ENCODE data around the gene ERFL.
A peak's percentile ranks its signal among the peaks of the same experiment; 100 is the strongest.

Gene ERFL

DNA sequence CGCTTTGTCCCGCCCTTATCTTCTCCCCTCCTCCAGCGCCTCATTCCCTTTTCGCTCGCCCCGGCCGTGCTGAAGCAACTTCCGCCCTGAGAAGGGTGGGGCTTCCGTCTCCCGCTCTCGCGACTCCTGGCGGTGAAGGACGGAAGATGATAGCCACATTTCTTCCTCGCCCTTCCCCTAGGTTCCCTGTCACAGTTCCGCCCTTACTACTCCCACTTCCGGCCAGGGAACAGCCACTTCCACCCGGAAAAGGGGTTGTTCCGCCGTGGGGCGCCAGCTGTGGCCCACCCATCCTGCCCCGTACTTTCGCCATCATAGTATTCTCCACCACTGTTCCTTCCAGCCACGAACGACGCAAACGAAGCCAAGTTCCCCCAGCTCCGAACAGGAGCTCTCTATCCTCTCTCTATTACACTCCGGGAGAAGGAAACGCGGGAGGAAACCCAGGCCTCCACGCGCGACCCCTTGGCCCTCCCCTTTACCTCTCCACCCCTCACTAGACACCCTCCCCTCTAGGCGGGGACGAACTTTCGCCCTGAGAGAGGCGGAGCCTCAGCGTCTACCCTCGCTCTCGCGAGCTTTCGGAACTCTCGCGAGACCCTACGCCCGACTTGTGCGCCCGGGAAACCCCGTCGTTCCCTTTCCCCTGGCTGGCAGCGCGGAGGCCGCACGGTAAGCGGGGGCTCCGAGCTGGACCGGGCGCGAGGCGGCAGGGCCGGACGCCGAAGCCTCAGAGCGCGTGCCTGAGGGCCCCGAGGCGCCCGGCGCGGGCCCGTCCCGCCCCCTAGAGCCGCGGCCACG lies 68.4 kb downstream of the ERFL start, which contains the start of gene RPS19 (continued):
- TF ChIP-seq, protein P1, sequence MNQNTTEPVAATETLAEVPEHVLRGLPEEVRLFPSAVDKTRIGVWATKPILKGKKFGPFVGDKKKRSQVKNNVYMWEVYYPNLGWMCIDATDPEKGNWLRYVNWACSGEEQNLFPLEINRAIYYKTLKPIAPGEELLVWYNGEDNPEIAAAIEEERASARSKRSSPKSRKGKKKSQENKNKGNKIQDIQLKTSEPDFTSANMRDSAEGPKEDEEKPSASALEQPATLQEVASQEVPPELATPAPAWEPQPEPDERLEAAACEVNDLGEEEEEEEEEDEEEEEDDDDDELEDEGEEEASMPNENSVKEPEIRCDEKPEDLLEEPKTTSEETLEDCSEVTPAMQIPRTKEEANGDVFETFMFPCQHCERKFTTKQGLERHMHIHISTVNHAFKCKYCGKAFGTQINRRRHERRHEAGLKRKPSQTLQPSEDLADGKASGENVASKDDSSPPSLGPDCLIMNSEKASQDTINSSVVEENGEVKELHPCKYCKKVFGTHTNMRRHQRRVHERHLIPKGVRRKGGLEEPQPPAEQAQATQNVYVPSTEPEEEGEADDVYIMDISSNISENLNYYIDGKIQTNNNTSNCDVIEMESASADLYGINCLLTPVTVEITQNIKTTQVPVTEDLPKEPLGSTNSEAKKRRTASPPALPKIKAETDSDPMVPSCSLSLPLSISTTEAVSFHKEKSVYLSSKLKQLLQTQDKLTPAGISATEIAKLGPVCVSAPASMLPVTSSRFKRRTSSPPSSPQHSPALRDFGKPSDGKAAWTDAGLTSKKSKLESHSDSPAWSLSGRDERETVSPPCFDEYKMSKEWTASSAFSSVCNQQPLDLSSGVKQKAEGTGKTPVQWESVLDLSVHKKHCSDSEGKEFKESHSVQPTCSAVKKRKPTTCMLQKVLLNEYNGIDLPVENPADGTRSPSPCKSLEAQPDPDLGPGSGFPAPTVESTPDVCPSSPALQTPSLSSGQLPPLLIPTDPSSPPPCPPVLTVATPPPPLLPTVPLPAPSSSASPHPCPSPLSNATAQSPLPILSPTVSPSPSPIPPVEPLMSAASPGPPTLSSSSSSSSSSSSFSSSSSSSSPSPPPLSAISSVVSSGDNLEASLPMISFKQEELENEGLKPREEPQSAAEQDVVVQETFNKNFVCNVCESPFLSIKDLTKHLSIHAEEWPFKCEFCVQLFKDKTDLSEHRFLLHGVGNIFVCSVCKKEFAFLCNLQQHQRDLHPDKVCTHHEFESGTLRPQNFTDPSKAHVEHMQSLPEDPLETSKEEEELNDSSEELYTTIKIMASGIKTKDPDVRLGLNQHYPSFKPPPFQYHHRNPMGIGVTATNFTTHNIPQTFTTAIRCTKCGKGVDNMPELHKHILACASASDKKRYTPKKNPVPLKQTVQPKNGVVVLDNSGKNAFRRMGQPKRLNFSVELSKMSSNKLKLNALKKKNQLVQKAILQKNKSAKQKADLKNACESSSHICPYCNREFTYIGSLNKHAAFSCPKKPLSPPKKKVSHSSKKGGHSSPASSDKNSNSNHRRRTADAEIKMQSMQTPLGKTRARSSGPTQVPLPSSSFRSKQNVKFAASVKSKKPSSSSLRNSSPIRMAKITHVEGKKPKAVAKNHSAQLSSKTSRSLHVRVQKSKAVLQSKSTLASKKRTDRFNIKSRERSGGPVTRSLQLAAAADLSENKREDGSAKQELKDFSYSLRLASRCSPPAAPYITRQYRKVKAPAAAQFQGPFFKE (tag by site-specific recombination; IDR thresholded peaks at IDR 0.05; ENCODE audit: borderline replicate concordance) = no peak
- TF ChIP-seq ZNF777 (tag by site-specific recombination; IDR thresholded peaks at IDR 0.05; ENCODE audit: borderline replicate concordance) (peak; percentile 80; the same call in 1 of the 2 replicates), OVOL3 (tag by site-specific recombination; IDR thresholded peaks at IDR 0.05) (0 out of 2 replicates have a peak, but pooled peaks have one; percentile 31), OSR2 (tag by site-specific recombination; IDR thresholded peaks at IDR 0.05) (no peak), ZNF791 (tag by site-specific recombination; IDR thresholded peaks at IDR 0.05) (no peak), GFI1B (tag by site-specific recombination; IDR thresholded peaks at IDR 0.05) (no peak), KLF10 (tag by site-specific recombination; IDR thresholded peaks at IDR 0.05) (peak; percentile 55), ZBTB48 (tag by site-specific recombination; IDR thresholded peaks at IDR 0.05) (peak; percentile 96), ZXDB (tag by site-specific recombination; IDR thresholded peaks at IDR 0.05) (peak; percentile 100), IKZF3 (tag by site-specific recombination; IDR thresholded peaks at IDR 0.05) (peak; percentile 99), SP3 (tag by site-specific recombination; IDR thresholded peaks at IDR 0.05) (peak; percentile 100), ZNF555 (tag by site-specific recombination; conservative IDR thresholded peaks at IDR 0.05) (no peak), ZNF768 (tag by site-specific recombination; IDR thresholded peaks at IDR 0.05) (no peak), ZEB2 (tag by site-specific recombination; IDR thresholded peaks at IDR 0.05) (peak; percentile 98), ZNF292 (tag by site-specific recombination; IDR thresholded peaks at IDR 0.05; ENCODE audit: borderline replicate concordance, low read depth) (no peak), ZNF391 (tag by site-specific recombination; IDR thresholded peaks at IDR 0.05; ENCODE audit: borderline replicate concordance, low read depth) (peak; percentile 86; the same call in 1 of the 2 replicates), ZNF274 (IDR thresholded peaks at IDR 0.05; ENCODE audit: low read length) (no peak), ZNF274 (tag by site-specific recombination; IDR thresholded peaks at IDR 0.05; ENCODE audit: borderline replicate concordance) (no peak), BCL11B (tag by site-specific recombination; IDR thresholded peaks at IDR 0.05; ENCODE audit: low read depth) (peak; percentile 99), ZNF785 (tag by site-specific recombination; IDR thresholded peaks at IDR 0.05) (peak; percentile 100), GLIS2 (tag by site-specific recombination; IDR thresholded peaks at IDR 0.05) (peak; percentile 100), ZNF37A (tag by site-specific recombination; IDR thresholded peaks at IDR 0.05) (no peak), MEIS1 (CRISPR knock-in tag; IDR thresholded peaks at IDR 0.05; ENCODE audit: borderline replicate concordance) (no peak), ZNF521 (tag by site-specific recombination; IDR thresholded peaks at IDR 0.05) (no peak), ZNF600 (tag by site-specific recombination; IDR thresholded peaks at IDR 0.05) (peak; percentile 81), ZNF324 (tag by site-specific recombination; IDR thresholded peaks at IDR 0.05) (peak; percentile 95), ZNF341 (tag by site-specific recombination; IDR thresholded peaks at IDR 0.05; ENCODE audit: low read depth) (peak; percentile 100), ZIC2 (tag by site-specific recombination; IDR thresholded peaks at IDR 0.05) (peak; percentile 69), ZNF792 (tag by site-specific recombination; IDR thresholded peaks at IDR 0.05) (peak; percentile 42; the same call in 1 of the 2 replicates), ZSCAN23 (tag by site-specific recombination; IDR thresholded peaks at IDR 0.05) (peak; percentile 20; the same call in 1 of the 2 replicates), GLIS1 (tag by site-specific recombination; IDR thresholded peaks at IDR 0.05) (peak; percentile 57), FEZF1 (tag by site-specific recombination; IDR thresholded peaks at IDR 0.05) (peak; percentile 51; the same call in 1 of the 2 replicates), KLF16 (tag by site-specific recombination; IDR thresholded peaks at IDR 0.05) (peak; percentile 100)
- TF ChIP-seq, protein P2, sequence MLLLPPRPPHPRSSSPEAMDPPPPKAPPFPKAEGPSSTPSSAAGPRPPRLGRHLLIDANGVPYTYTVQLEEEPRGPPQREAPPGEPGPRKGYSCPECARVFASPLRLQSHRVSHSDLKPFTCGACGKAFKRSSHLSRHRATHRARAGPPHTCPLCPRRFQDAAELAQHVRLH (tag by site-specific recombination; IDR thresholded peaks at IDR 0.05) = peak; percentile 99
- TF ChIP-seq, protein P3, sequence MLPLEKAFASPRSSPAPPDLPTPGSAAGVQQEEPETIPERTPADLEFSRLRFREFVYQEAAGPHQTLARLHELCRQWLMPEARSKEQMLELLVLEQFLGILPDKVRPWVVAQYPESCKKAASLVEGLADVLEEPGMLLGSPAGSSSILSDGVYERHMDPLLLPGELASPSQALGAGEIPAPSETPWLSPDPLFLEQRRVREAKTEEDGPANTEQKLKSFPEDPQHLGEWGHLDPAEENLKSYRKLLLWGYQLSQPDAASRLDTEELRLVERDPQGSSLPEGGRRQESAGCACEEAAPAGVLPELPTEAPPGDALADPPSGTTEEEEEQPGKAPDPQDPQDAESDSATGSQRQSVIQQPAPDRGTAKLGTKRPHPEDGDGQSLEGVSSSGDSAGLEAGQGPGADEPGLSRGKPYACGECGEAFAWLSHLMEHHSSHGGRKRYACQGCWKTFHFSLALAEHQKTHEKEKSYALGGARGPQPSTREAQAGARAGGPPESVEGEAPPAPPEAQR (tag by site-specific recombination; IDR thresholded peaks at IDR 0.05) = peak; percentile 38; the same call in 1 of the 2 replicates
